22Rv1 (cell line): Measurements from ENCODE around the gene ARHGEF10L.
"Not testable (repeated sequence)": the region's sequence is repeated elsewhere in the genome, so short reads cannot be mapped to it uniquely, and the experiment has no call there.

ENCODE experiments used
- H3K27ac ChIP-seq: fragments of 450-650 bp; 2 replicates; pipeline ENCODE4 v1.5.1; 2017
- ZFX ChIP-seq: fragments of 450-650 bp; IDR thresholded peaks from 2 replicates; pipeline ENCODE4 v1.6.1; 2017; ENCODE audit warnings: antibody characterized with exemption, borderline replicate concordance
- TF ChIP-seq, protein P1 (sequence below): fragments of 450-650 bp; IDR thresholded peaks from 2 replicates; pipeline ENCODE4 v1.5.1; 2017; ENCODE audit warnings: mild to moderate bottlenecking

The ARHGEF10L gene

GRCh38 chr1:17739050-17739449, 199.6 kb downstream of the ARHGEF10L start:
- no peak for TF ChIP-seq ZFX
- TF ChIP-seq, protein P1, sequence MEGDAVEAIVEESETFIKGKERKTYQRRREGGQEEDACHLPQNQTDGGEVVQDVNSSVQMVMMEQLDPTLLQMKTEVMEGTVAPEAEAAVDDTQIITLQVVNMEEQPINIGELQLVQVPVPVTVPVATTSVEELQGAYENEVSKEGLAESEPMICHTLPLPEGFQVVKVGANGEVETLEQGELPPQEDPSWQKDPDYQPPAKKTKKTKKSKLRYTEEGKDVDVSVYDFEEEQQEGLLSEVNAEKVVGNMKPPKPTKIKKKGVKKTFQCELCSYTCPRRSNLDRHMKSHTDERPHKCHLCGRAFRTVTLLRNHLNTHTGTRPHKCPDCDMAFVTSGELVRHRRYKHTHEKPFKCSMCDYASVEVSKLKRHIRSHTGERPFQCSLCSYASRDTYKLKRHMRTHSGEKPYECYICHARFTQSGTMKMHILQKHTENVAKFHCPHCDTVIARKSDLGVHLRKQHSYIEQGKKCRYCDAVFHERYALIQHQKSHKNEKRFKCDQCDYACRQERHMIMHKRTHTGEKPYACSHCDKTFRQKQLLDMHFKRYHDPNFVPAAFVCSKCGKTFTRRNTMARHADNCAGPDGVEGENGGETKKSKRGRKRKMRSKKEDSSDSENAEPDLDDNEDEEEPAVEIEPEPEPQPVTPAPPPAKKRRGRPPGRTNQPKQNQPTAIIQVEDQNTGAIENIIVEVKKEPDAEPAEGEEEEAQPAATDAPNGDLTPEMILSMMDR = no peak
- H3K27ac ChIP-seq = no peak overlapping the region

- no peak for TF ChIP-seq ZFX
- TF ChIP-seq, protein P1 = no peak
- H3K27ac ChIP-seq = no peak overlapping the region
Observed at GRCh38 chr1:17741052-17741451, 201.6 kb downstream of the ARHGEF10L start.

DNA sequence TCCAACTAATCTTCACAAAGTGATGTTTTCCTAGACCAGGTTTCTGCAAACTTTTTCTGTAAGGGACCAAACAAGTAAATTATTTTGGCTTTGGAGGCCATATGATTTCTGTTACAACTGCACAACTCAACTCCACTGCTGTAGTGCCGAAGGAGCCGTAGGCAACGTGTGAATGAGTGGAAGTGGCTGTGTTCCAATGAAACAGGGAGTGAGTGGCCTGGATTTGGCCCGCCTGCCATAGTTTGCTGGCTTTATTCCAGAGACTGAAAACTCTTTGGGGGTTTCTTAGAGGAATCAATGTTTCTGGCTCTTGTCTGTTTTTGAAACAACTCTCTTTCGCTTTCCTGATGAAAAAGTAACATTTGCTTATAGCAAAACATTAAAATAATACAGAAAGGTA, 203.1 kb downstream of the ARHGEF10L start:
- TF ChIP-seq ZFX = no peak
- TF ChIP-seq, protein P1 = no peak
- no peak overlapping the region for H3K27ac ChIP-seq

- H3K27ac ChIP-seq = no peak overlapping the region
- TF ChIP-seq ZFX = no peak
- TF ChIP-seq, protein P1 = no peak
Observed at GRCh38 chr1:17743008-17743647, 203.6 kb downstream of the ARHGEF10L start.

GRCh38 chr1:17743925-17744324, 204.4 kb downstream of the ARHGEF10L start:
- no peak for TF ChIP-seq ZFX
- TF ChIP-seq, protein P1 = no peak
- no peak overlapping the region for H3K27ac ChIP-seq

DNA sequence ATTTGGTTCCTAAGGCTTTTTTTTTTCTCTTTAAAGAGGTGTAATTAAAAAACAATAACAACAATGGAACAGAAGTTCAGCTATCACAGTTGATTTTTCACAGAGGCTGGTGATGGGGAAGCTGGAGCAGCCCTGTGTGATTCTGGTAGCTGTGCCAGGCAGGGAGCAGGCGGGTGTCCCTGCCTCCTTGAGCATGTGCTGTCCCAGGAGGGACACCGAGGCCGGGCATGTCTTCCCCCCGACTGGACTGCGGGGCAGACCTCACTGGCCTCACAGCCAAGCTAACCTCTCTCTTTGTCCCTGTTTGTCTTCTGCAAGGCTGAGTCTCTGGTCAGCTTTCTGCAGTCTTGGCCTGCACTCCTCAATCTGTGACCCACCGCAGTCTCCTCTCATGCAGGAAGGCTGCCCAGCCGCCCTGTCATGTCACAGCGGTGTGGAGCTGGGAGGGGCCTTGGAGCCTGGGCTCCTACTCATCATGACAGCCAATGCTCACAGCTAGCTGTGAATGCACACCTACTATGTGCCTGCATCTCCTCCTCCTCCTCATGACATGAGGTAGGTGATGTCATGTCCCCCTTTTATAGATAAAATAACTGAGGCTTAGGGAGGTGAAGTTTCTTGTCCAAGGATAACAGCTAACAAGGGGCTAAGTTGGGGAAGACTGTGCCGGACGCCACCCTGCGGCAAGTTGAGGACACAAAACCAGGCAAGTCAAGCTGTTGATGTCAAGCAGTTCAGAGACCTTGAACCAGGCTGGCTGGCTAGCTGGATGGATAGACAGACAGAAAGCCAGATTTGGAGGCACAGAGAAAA, 205.4 kb downstream of the ARHGEF10L start:
- H3K27ac ChIP-seq = no peak overlapping the region
- TF ChIP-seq, protein P1 = no peak
- TF ChIP-seq ZFX = no peak

GRCh38 chr1:17745479-17745955, 206.0 kb downstream of the ARHGEF10L start:
- no peak overlapping the region for H3K27ac ChIP-seq
- TF ChIP-seq, protein P1 = no peak
- no peak for TF ChIP-seq ZFX

GRCh38 chr1:17746281-17746680, 206.8 kb downstream of the ARHGEF10L start:
- not testable (repeated sequence) for H3K27ac ChIP-seq
